Measurements from ENCODE around the gene SIGLEC10.
"Not testable (repeated sequence)": the region's sequence is repeated elsewhere in the genome, so short reads cannot be mapped to it uniquely, and the experiment has no call there.

Gene SIGLEC10

GRCh38 chr19:51439021-51439465 is 21.6 kb upstream of the SIGLEC10 start:
- Histone ChIP-seq H3K36me3 (ENCODE audit: control insufficient read depth, insufficient read depth, low read length) (no peaks in the 10 kb centered on the region), H3K9me3 (ENCODE audit: control insufficient read depth, low read length) (no peaks in the 10 kb centered on the region), H3K4me1 (ENCODE audit: control insufficient read depth, insufficient read depth, low read length, poor library complexity, severe bottlenecking) (peaks cover 7% of the 10 kb centered on the region), H3K27ac (ENCODE audit: low read depth, low read length, severe bottlenecking) (no peak overlapping the region), H3K4me3 (ENCODE audit: extremely low read depth, insufficient read depth, low read length, poor library complexity, severe bottlenecking) (no peak overlapping the region)
- WGBS, 2 experiments (ENCODE audit: insufficient coverage in 2 of 2) = 73 to 93% methylated on average over 4 of the region's 5 CpGs

GRCh38 chr19:51434456-51434855 is 17.0 kb upstream of the SIGLEC10 start:
- no peaks in the 10 kb centered on the region for H3K9me3 ChIP-seq (ENCODE audit: control insufficient read depth, low read length)
- no peaks in the 10 kb centered on the region for H3K36me3 ChIP-seq (ENCODE audit: control insufficient read depth, insufficient read depth, low read length)
- no peaks in the 10 kb centered on the region for H3K4me1 ChIP-seq (ENCODE audit: control insufficient read depth, insufficient read depth, low read length, poor library complexity, severe bottlenecking)
- WGBS, 2 experiments (ENCODE audit: insufficient coverage in 2 of 2) = no CpG with 5 or more reads among the region's 1 CpG
- no peak overlapping the region for H3K27ac ChIP-seq (ENCODE audit: low read depth, low read length, severe bottlenecking)
- no peak overlapping the region for H3K4me3 ChIP-seq (ENCODE audit: extremely low read depth, insufficient read depth, low read length, poor library complexity, severe bottlenecking)

GRCh38 chr19:51433043-51433442 is 15.6 kb upstream of the SIGLEC10 start:
- H3K4me1 ChIP-seq (ENCODE audit: control insufficient read depth, insufficient read depth, low read length, poor library complexity, severe bottlenecking) = no peaks in the 10 kb centered on the region
- 60 to 83% methylated on average over 1 of the region's 4 CpGs for WGBS, 2 experiments (ENCODE audit: insufficient coverage in 2 of 2)

GRCh38 chr19:51431124-51431523 is 13.7 kb upstream of the SIGLEC10 start:
- Histone ChIP-seq H3K4me3 (ENCODE audit: extremely low read depth, insufficient read depth, low read length, poor library complexity, severe bottlenecking) (no peak overlapping the region), H3K9me3 (ENCODE audit: control insufficient read depth, low read length) (no peaks in the 10 kb centered on the region), H3K4me1 (ENCODE audit: control insufficient read depth, insufficient read depth, low read length, poor library complexity, severe bottlenecking) (no peaks in the 10 kb centered on the region), H3K36me3 (ENCODE audit: control insufficient read depth, insufficient read depth, low read length) (no peaks in the 10 kb centered on the region), H3K27ac (ENCODE audit: low read depth, low read length, severe bottlenecking) (no peak overlapping the region)
- WGBS, 2 experiments (ENCODE audit: insufficient coverage in 2 of 2) = 14 to 58% methylated on average over 1 to 2 of the region's 3 CpGs

More at GRCh38 chr19:51433043-51433442, 15.6 kb upstream of the SIGLEC10 start:
- H3K36me3 ChIP-seq (ENCODE audit: control insufficient read depth, insufficient read depth, low read length) = no peaks in the 10 kb centered on the region
- no peak overlapping the region for H3K27ac ChIP-seq (ENCODE audit: low read depth, low read length, severe bottlenecking)
- H3K4me3 ChIP-seq (ENCODE audit: extremely low read depth, insufficient read depth, low read length, poor library complexity, severe bottlenecking) = no peak overlapping the region
- no peaks in the 10 kb centered on the region for H3K9me3 ChIP-seq (ENCODE audit: control insufficient read depth, low read length)

GRCh38 chr19:51430221-51430620 is 12.8 kb upstream of the SIGLEC10 start:
- no peak overlapping the region for H3K27ac ChIP-seq (ENCODE audit: low read depth, low read length, severe bottlenecking)
- no peaks in the 10 kb centered on the region for H3K4me1 ChIP-seq (ENCODE audit: control insufficient read depth, insufficient read depth, low read length, poor library complexity, severe bottlenecking)
- no peaks in the 10 kb centered on the region for H3K9me3 ChIP-seq (ENCODE audit: control insufficient read depth, low read length)
- H3K36me3 ChIP-seq (ENCODE audit: control insufficient read depth, insufficient read depth, low read length) = no peaks in the 10 kb centered on the region
- no peak overlapping the region for H3K4me3 ChIP-seq (ENCODE audit: extremely low read depth, insufficient read depth, low read length, poor library complexity, severe bottlenecking)
- 65 to 80% methylated on average over 1 to 3 of the region's 3 CpGs for whole genome bisulfite sequencing, 2 experiments (ENCODE audit: insufficient coverage in 2 of 2)

GRCh38 chr19:51427201-51427600 is 9.8 kb upstream of the SIGLEC10 start:
- Histone ChIP-seq H3K4me3 (ENCODE audit: extremely low read depth, insufficient read depth, low read length, poor library complexity, severe bottlenecking) (no peak overlapping the region), H3K36me3 (ENCODE audit: control insufficient read depth, insufficient read depth, low read length) (no peaks in the 10 kb centered on the region), H3K9me3 (ENCODE audit: control insufficient read depth, low read length) (no peaks in the 10 kb centered on the region), H3K4me1 (ENCODE audit: control insufficient read depth, insufficient read depth, low read length, poor library complexity, severe bottlenecking) (no peaks in the 10 kb centered on the region), H3K27ac (ENCODE audit: low read depth, low read length, severe bottlenecking) (no peak overlapping the region)
- 78 to 81% methylated on average over 2 to 3 of the region's 3 CpGs for WGBS, 2 experiments (ENCODE audit: insufficient coverage in 2 of 2)

- WGBS, 2 experiments (ENCODE audit: insufficient coverage in 2 of 2) = 1 to 12% methylated on average over 11 to 16 of the region's 19 CpGs
- no peak overlapping the region for H3K27ac ChIP-seq (ENCODE audit: low read depth, low read length, severe bottlenecking)
- H3K9me3 ChIP-seq (ENCODE audit: control insufficient read depth, low read length) = no peaks in the 10 kb centered on the region
- H3K36me3 ChIP-seq (ENCODE audit: control insufficient read depth, insufficient read depth, low read length) = no peaks in the 10 kb centered on the region
- no peaks in the 10 kb centered on the region for H3K4me1 ChIP-seq (ENCODE audit: control insufficient read depth, insufficient read depth, low read length, poor library complexity, severe bottlenecking)
- H3K4me3 ChIP-seq (ENCODE audit: extremely low read depth, insufficient read depth, low read length, poor library complexity, severe bottlenecking) = no peak overlapping the region
Measured at GRCh38 chr19:51422053-51422448, 4.6 kb upstream of the SIGLEC10 start.

GRCh38 chr19:51421229-51422052 is 4.0 kb upstream of the SIGLEC10 start:
- Histone ChIP-seq H3K4me3 (ENCODE audit: extremely low read depth, insufficient read depth, low read length, poor library complexity, severe bottlenecking) (no peak overlapping the region), H3K4me1 (ENCODE audit: control insufficient read depth, insufficient read depth, low read length, poor library complexity, severe bottlenecking) (no peaks in the 10 kb centered on the region), H3K36me3 (ENCODE audit: control insufficient read depth, insufficient read depth, low read length) (no peaks in the 10 kb centered on the region), H3K9me3 (ENCODE audit: control insufficient read depth, low read length) (no peaks in the 10 kb centered on the region), H3K27ac (ENCODE audit: low read depth, low read length, severe bottlenecking) (no peak overlapping the region)
- WGBS, 2 experiments (ENCODE audit: insufficient coverage in 2 of 2) = 5 to 28% methylated on average over 15 to 28 of the region's 39 CpGs

- H3K9me3 ChIP-seq (ENCODE audit: control insufficient read depth, low read length); H3K4me3 ChIP-seq (ENCODE audit: extremely low read depth, insufficient read depth, low read length, poor library complexity, severe bottlenecking); H3K36me3 ChIP-seq (ENCODE audit: control insufficient read depth, insufficient read depth, low read length); H3K27ac ChIP-seq (ENCODE audit: low read depth, low read length, severe bottlenecking); H3K4me1 ChIP-seq (ENCODE audit: control insufficient read depth, insufficient read depth, low read length, poor library complexity, severe bottlenecking): not testable (repeated sequence)
- 91 to 94% methylated on average over 8 to 9 of the region's 11 CpGs for WGBS, 2 experiments (ENCODE audit: insufficient coverage in 2 of 2)
Measured at GRCh38 chr19:51420511-51420910, 3.1 kb upstream of the SIGLEC10 start.

GRCh38 chr19:51418707-51419106 is 1.3 kb upstream of the SIGLEC10 start:
- Histone ChIP-seq H3K4me3 (ENCODE audit: extremely low read depth, insufficient read depth, low read length, poor library complexity, severe bottlenecking) (no peak overlapping the region), H3K4me1 (ENCODE audit: control insufficient read depth, insufficient read depth, low read length, poor library complexity, severe bottlenecking) (no peaks in the 10 kb centered on the region), H3K27ac (ENCODE audit: low read depth, low read length, severe bottlenecking) (no peak overlapping the region), H3K36me3 (ENCODE audit: control insufficient read depth, insufficient read depth, low read length) (no peaks in the 10 kb centered on the region), H3K9me3 (ENCODE audit: control insufficient read depth, low read length) (no peaks in the 10 kb centered on the region)
- 83% methylated on average over 1 of the region's 2 CpGs; no CpG with 5 or more reads in 1 of the 2 experiments for WGBS, 2 experiments (ENCODE audit: insufficient coverage in 2 of 2)

GRCh38 chr19:51417810-51418157 is 342 bp upstream of the SIGLEC10 start:
- Histone ChIP-seq H3K36me3 (ENCODE audit: control insufficient read depth, insufficient read depth, low read length) (no peaks in the 10 kb centered on the region), H3K4me3 (ENCODE audit: extremely low read depth, insufficient read depth, low read length, poor library complexity, severe bottlenecking) (no peak overlapping the region), H3K9me3 (ENCODE audit: control insufficient read depth, low read length) (no peaks in the 10 kb centered on the region), H3K4me1 (ENCODE audit: control insufficient read depth, insufficient read depth, low read length, poor library complexity, severe bottlenecking) (no peaks in the 10 kb centered on the region), H3K27ac (ENCODE audit: low read depth, low read length, severe bottlenecking) (no peak overlapping the region)
- WGBS, 2 experiments (ENCODE audit: insufficient coverage in 2 of 2) = no CpG with 5 or more reads among the region's 3 CpGs
